Brain microvascular endothelial cell (primary cell): ENCODE results near the gene OR8B8.

ENCODE experiments used
- DNase-seq: peaks from one replicate; pipeline ENCODE4 v3.0.0-alpha.2; 2020
- H3K27ac ChIP-seq: fragments of 250-450 bp; sonication (Bioruptor Pico); 2 replicates; pipeline ENCODE4 v1.5.1; 2020; ENCODE audit warnings: mild to moderate bottlenecking, moderate library complexity
- H3K27me3 ChIP-seq: fragments of 250-450 bp; sonication (Bioruptor Pico); replicated peaks from 2 replicates; pipeline ENCODE4 v1.5.1; 2020; ENCODE audit warnings: mild to moderate bottlenecking
- H3K36me3 ChIP-seq: fragments of 250-450 bp; sonication (Bioruptor Pico); replicated peaks from 2 replicates; pipeline ENCODE4 v1.5.1; 2020; ENCODE audit warnings: mild to moderate bottlenecking
- H3K4me3 ChIP-seq: 2 replicates; pipeline ENCODE4 v1.5.1; 2011; ENCODE audit warnings: low read depth, mild to moderate bottlenecking, control low read depth, low read length, moderate library complexity
- in situ Hi-C: cut with HindIII; loops from 2 replicates; pipeline ENCODE4 v1.10.0; 2017; ENCODE audit warnings: low sequenced_read_pairs, low pct_ligation_motif_present
- TF ChIP-seq, protein P1 (sequence below): IDR thresholded peaks from 2 replicates; pipeline ENCODE4 v1.5.1; 2011; ENCODE audit warnings: low read depth, mild to moderate bottlenecking, moderate library complexity, low read length, control low read depth, inconsistent platforms; ENCODE audit errors: missing control alignments

OR8B8 gene

DNA sequence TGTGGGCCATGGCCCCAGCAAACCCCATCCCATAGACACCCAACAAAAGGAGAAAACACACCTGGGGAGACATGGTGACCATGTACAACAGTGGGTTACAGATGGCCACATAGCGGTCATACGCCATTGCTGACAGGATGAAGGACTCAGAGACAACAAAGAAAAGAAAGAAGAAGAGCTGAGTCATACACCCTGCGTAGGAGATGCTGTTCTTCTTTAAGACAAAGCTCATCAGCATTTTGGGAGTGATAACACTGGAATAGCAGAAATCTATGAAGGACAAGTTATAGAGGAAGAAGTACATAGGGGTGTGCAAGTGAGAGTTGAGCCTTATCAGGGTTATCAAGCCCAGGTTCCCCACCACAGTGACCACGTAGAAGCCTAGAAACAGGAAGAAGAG, 4.9 kb downstream of the OR8B8 start:
- Histone ChIP-seq H3K27ac (no peak overlapping the region), H3K27me3 (no peaks in the 10 kb centered on the region), H3K4me3 (no peak overlapping the region), H3K36me3 (no peaks in the 10 kb centered on the region)
- in situ Hi-C loops, result no loop called here
- TF ChIP-seq, protein P1, sequence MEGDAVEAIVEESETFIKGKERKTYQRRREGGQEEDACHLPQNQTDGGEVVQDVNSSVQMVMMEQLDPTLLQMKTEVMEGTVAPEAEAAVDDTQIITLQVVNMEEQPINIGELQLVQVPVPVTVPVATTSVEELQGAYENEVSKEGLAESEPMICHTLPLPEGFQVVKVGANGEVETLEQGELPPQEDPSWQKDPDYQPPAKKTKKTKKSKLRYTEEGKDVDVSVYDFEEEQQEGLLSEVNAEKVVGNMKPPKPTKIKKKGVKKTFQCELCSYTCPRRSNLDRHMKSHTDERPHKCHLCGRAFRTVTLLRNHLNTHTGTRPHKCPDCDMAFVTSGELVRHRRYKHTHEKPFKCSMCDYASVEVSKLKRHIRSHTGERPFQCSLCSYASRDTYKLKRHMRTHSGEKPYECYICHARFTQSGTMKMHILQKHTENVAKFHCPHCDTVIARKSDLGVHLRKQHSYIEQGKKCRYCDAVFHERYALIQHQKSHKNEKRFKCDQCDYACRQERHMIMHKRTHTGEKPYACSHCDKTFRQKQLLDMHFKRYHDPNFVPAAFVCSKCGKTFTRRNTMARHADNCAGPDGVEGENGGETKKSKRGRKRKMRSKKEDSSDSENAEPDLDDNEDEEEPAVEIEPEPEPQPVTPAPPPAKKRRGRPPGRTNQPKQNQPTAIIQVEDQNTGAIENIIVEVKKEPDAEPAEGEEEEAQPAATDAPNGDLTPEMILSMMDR, result no peak
- DNase-seq, result no peak

- in situ Hi-C loops, result no loop called here
- no peaks in the 10 kb centered on the region for H3K36me3 ChIP-seq
- DNase-seq, result no peak
- no peak overlapping the region for H3K27ac ChIP-seq
- TF ChIP-seq, protein P1, result no peak
- H3K4me3 ChIP-seq, result no peak overlapping the region
- H3K27me3 ChIP-seq, result no peaks in the 10 kb centered on the region
Measured at GRCh38 chr11:124434699-124435098, 10.8 kb downstream of the OR8B8 start.

GRCh38 chr11:124429599-124429998, 15.9 kb downstream of the OR8B8 start:
- TF ChIP-seq, protein P1, result no peak
- Histone ChIP-seq H3K27me3 (no peaks in the 10 kb centered on the region), H3K4me3 (no peak overlapping the region), H3K36me3 (no peaks in the 10 kb centered on the region), H3K27ac (no peak overlapping the region)
- DNase-seq, result no peak
- in situ Hi-C loops, result no loop called here

- Histone ChIP-seq H3K4me3 (no peak within 1 kb of the TSS), H3K27ac (no peak within 1 kb of the TSS), H3K27me3 (no peaks in the 10 kb centered on the region), H3K36me3 (no peaks in the 10 kb centered on the region)
- no peak for DNase-seq
- TF ChIP-seq, protein P1, result no peak
- in situ Hi-C loops, result loop anchor here (25.0 kb wide), 1 partner anchor 163 kb away; no protein-coding TSS in a partner anchor
Measured at GRCh38 chr11:124424384-124424921, 21.0 kb downstream of the OR8B8 start, which contains the start of gene OR8B4. Gene OR8B4, minus strand, starts transcription at chr11:124424871. Its CDS starts 0 bp downstream, at chr11:124424871.

DNA sequence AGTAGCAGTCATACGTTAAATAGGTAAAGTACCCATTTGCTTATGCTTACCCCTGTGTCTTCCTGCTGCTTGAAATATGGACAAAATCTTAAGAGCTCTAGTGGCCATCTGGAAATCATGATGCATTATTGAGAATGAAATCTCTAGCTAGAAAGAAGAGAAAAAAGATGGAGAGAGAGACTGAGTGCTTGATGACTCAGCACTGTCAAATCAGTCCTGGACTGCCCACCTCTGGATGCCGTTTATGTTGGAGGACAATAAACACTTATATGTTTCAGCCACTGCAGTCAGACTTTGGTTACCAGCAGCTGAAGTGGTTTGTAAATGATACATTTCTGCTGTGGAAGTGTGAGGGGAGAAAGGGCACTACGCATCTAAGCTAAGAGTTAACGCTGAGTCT, 24.5 kb downstream of the OR8B8 start:
- no peak for DNase-seq
- in situ Hi-C loops, result loop anchor here (25.0 kb wide), 1 partner anchor 166 kb away; no protein-coding TSS in a partner anchor
- H3K27me3 ChIP-seq, result no peaks in the 10 kb centered on the region
- no peaks in the 10 kb centered on the region for H3K36me3 ChIP-seq
- no peak overlapping the region for H3K27ac ChIP-seq
- TF ChIP-seq, protein P1, result no peak
- no peak overlapping the region for H3K4me3 ChIP-seq
